Transverse colon (tissue), 4 donors: ENCODE data around the gene UVRAG.

Experiments
- EP300 ChIP-seq: sonication (generic); formaldehyde crosslinking; IDR thresholded peaks from one replicate; pipeline ENCODE4 v1.6.1; 2017; ENCODE audit warnings: antibody characterized with exemption, low read depth
- POLR2A ChIP-seq: fragments of 450-650 bp; IDR thresholded peaks from one replicate; pipeline ENCODE4 v1.6.1; 2016; ENCODE audit warnings: antibody characterized with exemption, mild to moderate bottlenecking, moderate library complexity
- POLR2AphosphoS5 ChIP-seq, 3 donors: sonication (generic); formaldehyde crosslinking; IDR thresholded peaks; one replicate each; pipeline ENCODE4 v1.6.1; 2016; ENCODE audit warnings: antibody characterized with exemption in 3 of 3
- TF ChIP-seq, protein P1 (sequence below), 5 experiments: fragments of 200-600 bp in 3 of 5; fragments of 450-650 bp in 2 of 5; sonication (generic) in 3 of 5; IDR thresholded peaks; 1 replicate in 2 of 5; 2 replicates in 3 of 5; pipeline ENCODE4 v1.5.1; 2016 to 2017; ENCODE audit warnings: antibody characterized with exemption in 5 of 5, inconsistent platforms in 3 of 5, mild to moderate bottlenecking in 2 of 5, moderate library complexity in 1 of 5

DNA sequence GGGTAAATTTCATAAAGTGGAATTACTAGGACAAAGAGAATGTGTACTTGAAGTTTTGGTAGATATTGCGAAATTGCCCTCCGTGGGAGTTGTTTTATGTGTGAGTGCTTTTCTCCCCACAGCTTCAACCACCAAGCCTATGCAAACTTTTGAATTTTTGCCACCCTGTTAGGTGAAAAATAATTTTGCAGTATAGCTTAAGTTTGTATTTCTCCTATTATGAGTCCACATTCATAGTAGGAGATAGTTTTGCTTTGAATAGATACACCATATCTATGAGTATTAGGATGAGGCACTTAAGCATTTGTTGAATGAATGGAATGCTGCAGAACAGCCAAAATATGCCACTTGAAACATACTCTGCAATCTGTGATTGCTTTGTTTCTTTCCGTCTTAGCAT is 43.6 kb downstream of the UVRAG start:
- TF ChIP-seq, protein P1, sequence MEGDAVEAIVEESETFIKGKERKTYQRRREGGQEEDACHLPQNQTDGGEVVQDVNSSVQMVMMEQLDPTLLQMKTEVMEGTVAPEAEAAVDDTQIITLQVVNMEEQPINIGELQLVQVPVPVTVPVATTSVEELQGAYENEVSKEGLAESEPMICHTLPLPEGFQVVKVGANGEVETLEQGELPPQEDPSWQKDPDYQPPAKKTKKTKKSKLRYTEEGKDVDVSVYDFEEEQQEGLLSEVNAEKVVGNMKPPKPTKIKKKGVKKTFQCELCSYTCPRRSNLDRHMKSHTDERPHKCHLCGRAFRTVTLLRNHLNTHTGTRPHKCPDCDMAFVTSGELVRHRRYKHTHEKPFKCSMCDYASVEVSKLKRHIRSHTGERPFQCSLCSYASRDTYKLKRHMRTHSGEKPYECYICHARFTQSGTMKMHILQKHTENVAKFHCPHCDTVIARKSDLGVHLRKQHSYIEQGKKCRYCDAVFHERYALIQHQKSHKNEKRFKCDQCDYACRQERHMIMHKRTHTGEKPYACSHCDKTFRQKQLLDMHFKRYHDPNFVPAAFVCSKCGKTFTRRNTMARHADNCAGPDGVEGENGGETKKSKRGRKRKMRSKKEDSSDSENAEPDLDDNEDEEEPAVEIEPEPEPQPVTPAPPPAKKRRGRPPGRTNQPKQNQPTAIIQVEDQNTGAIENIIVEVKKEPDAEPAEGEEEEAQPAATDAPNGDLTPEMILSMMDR (IDR thresholded peaks at IDR 0.05): no peak
- TF ChIP-seq POLR2A (no peak), POLR2AphosphoS5 (IDR thresholded peaks at IDR 0.05) (no peak), EP300 (no peak)
